Stimulated activated CD8-positive, alpha-beta memory T cell treated with anti-CD3 and anti-CD28 coated beads, Interleukin-7, amount 100 ng/mL, for 4 hours (primary cell): ENCODE data around the gene PTEN.
"Not testable (repeated sequence)": the region's sequence is repeated elsewhere in the genome, so short reads cannot be mapped to it uniquely, and the experiment has no call there.

ENCODE experiments used
- DNase-seq, 2 donors: peaks; one replicate each; pipeline ENCODE4 v3.0.0-alpha.2; 2020; ENCODE audit warnings: low read depth in 2 of 2

The PTEN gene

DNA sequence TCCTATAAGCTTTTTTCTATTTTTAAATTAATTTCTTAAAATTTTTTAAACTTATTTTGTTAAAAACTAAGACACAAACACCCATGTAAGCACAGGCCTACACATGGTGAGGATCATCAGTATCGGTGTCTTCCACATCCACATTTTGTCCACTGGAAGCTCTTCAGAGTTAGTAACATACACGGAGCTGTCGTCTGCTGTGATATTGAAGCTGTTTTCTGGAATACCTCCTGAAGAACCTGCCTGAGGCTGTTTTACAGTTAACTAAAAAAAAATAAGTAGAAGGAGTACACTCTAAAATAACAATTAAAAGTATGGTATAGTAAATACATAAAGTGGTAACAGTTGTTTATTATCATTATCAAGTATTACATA, 17.8 kb upstream of the PTEN start:
- DNase-seq, result no peak

DNA sequence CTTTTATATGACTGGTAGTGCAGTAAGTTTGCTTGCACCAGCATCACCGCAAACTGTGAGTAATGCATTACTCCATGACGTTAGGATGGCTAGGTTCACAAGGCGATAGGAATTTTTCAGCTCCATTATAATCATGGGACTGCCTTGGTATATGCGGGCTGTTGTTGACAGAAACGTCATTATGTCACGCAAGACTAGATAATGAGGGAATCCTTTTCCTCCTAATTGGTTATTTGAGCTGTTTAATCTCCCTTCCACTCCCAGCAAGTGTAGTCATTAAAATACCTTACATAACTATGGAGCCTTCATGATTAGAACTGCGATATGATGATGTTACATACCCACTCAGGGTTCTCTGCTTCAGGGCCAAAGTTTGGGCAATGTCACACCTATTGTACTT, 17.4 kb upstream of the PTEN start:
- no peak for DNase-seq

DNA sequence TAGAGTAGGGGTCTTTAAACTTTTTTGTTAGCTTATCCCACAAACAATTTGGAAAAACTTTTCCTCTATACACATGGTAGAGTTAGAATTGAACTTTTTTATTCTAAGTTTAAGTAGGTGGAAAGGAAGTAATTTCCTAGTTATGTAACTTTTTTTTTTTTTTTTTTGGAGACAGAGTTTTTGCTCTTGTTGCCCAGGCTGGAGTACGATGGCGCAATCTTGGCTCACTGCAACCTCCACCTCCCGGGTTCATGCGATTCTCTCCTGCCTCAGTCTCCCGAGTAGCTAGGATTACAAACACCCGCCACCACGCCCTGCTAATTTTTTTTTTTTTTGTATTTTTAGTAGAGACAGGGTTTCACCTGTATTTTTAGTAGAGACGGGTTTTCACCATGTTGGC, 16.7 kb upstream of the PTEN start:
- not testable (repeated sequence) for DNase-seq

DNA sequence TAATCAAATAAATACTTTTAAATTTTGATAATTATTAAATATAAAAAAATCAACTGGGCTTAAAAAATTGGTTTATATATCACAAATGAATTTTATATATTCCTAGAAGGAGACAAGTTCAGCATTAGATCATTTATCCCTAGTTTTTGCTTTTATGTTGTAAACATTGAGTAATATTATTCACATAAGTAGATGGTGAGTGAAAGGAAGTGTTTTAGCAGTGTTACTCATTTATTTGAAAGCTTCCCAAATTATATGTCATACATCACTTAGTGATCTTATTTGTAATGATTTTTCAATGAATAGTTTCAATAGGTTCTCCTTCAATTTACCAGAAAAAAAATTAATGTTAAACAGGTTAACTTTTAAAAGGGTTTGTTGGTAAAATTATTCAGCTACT, 15.9 kb upstream of the PTEN start:
- DNase-seq, result no peak

DNA sequence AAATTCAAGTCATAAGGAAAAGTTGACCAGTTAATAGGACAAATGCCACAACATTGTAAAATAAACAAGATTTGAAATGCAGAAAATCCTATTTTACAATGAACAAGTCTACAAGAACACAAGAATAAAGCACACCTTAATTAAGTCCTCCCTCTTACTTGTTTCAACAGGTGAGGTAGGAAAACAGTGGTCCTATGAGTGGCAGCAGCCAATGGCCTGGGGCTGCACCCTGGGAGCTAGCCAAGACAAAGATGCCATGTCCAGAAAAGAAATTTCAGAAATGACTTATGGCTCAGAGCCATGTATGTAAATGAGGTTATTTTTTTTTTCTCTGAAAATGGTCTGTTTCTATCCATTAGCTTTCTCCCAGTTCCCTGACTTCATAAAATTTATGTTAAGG, 14.4 kb upstream of the PTEN start:
- no peak for DNase-seq

DNA sequence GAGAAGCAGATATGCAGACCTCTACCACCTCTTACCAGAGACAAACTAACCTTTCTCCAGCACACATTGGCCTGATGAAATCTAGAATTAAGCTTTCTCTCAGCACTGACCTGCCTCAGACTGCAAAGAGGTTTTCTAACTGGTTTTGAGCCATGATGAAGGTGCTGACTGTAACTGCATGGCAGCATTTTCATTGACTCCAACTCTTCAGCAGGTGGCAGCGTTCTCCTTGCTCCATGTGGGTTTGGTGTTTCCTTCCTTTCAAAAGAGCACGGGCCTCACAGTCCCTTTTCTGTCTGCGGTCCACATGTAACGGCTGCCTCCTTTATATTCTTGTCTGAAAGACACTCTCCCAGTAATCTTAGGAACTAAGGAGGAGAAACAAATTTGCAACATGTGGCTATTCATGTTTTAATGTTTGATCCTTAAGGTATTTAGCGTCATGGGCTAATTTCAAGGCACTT, 12.7 kb upstream of the PTEN start:
- peak in 1 of 2 donors; percentile 39 for DNase-seq

DNA sequence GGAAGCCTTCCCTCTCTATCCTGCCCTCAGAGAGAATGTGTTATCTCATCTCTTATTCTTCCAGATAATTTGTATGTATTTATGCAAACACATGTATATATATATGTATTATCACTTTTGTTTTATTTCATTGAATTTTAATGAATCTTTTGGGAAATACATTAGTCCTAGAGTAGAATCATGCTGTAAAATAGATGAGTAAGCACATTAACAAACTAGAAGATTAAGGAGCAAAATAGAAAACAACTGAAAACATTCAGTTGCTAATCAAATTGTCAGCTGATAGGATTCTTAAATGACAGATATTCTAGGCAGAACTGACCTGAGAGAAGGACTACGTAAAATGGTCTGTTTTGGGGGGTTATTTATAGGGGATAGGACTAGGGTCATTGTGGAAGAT, 11.3 kb upstream of the PTEN start:
- no peak for DNase-seq

DNA sequence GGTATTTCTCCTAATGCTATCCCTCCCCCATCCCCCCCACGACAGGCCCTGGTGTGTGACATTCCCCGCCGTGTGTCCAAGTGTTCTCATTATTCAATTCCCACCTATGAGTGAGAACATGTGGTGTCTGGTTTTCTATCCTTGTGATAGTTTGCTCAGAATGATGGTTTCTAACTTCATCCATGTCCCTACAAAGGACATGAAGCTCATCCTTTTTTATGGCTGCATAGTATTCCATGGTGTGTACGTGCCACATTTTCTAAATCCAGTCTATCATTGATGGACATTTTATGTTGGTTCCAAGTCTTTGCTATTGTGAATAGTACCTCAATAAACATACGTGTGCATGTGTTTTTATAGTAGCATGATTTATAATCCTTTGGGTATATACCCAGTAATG, 8.2 kb upstream of the PTEN start:
- DNase-seq, result not testable (repeated sequence)

DNA sequence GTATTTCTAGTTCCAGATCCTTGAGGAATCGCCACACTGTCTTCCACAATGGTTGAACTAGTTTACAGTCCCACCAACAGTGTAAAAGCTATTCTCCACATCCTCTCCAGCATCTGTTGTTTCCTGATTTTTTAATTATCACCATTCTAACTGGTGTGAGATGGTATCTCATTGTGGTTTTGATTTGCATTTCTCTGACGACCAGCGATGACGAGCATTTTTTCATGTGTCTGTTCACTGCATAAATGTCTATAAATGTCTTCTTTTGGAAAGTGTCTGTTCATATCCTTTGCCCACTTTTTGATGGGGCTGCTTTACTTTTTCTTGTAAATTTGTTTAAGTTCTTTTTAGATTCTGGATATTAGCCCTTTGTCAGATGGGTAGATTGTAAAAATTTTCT, 7.8 kb upstream of the PTEN start:
- DNase-seq, result not testable (repeated sequence)

DNA sequence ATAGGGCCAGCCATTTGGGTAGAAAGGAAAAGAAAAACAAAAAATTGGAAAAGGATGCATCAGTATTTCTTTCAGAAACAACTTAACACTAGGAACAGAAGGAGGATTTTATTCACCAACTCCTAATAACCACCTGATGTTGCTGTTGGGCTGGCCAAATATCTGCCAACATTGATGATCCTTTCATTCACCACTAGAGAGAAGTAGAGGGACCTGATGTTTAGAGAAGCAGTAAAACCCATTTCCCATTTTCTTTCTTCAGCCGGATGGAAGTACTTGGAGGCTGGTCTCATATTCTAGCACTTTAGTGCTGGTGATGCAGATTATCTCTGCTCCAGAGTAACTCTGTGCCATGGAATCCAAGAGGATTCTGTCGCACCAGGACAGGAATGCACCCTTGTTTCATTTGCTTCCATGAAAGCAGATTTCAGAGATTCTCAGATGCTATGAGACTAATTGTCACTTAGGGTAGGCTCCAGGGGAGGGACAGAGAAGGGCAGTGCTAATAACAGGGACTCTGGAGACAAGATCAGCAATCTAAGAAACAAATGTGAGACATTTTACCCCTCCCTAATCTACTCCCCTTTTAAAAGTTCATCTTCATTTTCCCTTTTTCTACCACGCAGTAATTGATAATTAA, 3.1 kb upstream of the PTEN start:
- DNase-seq, result no peak

DNA sequence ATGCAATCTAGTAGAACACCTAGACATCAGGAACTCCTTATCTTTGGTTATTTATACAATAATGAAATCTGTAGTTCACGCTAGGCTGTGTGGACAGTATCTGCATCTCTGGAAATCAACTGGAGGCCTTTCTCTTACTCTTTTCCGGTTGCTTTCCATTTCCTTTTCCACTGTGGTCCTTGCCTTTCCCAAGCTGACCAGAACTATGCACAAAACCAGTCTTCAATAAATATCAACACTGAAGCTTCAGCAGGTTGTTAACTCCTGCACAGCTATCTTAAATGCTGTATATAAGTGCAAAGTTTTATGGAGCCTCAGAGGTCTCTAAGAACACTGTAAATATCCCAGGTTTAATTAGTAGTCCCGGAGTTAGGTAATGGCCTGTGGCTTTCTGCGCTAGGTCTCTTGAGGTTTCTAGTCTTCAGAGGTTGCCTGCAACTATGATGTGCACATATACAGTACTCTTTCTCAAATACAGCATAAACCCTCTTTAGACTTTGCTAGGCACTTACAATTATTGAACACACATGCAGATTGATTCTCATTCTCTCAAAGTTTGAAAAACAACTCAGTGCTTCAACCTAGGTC, 2.5 kb upstream of the PTEN start:
- DNase-seq, result no peak

DNA sequence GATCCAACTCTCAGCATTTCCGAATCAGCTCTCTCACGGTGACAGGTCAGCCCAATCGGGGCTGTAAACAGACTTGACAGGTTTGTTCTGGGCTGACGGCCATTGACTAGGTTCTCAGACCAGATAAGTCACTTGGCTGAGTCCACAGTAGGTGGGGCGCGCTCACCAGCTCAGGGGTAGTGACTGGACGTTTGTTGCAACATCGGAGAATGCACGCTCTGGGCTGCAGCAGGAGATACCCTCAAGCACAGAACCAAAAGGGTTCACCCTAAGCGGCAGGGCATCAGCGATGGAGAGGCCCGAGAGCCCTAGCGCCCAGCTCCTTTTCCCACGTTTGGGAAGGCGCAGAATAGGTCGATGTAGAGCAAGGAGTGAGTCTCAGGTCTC, 1.9 kb upstream of the PTEN start:
- DNase-seq, result peak in 1 of 2 donors; percentile 12

DNA sequence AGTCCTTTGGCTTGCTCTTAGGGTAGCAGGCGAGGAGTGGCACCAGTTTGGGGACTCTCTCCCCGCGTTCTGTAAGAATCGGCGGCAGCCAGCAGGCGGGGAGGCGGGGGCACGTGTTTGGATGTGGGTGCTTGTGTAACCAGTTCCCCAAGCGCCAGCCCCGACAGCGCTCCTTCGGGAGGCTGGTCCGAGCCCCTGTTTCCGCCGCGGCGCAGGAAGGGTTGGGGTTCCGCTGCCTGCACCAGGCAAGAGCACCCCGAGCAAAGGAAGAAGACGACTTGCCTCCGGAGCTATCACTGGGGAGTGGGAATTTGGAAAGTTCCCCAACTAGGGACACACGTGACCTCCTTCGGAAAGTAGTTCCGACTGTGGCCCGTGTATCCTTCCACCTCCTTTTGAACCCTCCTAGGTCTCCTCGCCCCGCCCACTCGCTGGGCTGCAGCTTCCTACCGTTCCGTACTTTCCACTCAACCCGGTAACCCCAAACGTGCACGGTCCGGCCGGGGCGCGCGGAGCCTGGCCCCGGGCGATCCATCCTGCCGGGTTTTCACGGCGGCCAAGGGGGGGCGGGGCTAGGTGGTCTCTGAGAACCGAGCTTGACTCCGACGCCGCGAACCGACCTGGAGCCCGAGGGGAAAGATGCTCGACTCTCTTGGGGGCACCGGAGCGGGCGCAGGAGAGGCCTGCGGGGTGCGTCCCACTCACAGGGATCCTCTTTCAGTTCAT, 1.3 kb upstream of the PTEN start:
- DNase-seq, result peak; percentile 90 to 91

DNA sequence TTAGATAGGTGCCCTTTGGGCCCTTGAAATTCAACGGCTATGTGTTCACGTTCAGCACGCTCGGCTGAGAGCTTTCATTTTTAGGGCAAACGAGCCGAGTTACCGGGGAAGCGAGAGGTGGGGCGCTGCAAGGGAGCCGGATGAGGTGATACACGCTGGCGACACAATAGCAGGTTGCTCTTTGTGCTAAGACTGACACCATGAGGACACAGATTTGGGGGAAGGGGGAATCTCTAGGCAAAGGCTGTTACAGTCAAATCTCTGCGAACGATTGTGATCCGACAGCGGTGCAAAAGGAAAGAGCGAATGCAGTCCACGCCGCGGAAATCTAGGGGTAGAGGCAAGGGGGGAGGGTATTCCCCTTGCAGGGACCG, 759 bp upstream of the PTEN start:
- DNase-seq, result peak in 1 of 2 donors; percentile 56

DNA sequence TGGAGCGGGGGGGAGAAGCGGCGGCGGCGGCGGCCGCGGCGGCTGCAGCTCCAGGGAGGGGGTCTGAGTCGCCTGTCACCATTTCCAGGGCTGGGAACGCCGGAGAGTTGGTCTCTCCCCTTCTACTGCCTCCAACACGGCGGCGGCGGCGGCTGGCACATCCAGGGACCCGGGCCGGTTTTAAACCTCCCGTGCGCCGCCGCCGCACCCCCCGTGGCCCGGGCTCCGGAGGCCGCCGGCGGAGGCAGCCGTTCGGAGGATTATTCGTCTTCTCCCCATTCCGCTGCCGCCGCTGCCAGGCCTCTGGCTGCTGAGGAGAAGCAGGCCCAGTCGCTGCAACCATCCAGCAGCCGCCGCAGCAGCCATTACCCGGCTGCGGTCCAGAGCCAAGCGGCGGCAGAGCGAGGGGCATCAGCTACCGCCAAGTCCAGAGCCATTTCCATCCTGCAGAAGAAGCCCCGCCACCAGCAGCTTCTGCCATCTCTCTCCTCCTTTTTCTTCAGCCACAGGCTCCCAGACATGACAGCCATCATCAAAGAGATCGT, 598 bp downstream of the PTEN start:
- not testable (repeated sequence) for DNase-seq

DNA sequence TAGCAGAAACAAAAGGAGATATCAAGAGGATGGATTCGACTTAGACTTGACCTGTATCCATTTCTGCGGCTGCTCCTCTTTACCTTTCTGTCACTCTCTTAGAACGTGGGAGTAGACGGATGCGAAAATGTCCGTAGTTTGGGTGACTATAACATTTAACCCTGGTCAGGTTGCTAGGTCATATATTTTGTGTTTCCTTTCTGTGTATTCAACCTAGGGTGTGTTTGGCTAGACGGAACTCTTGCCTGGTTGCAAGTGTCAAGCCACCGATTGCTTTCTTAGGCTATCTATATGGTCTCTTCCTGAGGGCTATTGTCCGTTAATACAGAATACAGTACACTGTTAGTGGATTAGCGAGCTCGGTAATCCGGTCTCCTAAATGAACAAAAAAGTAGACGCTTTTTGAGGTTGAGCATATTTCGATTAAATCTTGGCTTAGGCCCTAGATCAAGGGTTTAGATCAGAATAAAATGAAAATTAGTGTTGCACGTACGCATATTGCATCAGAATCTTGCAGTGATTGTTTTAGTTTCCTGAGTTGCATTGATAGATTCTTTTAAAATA, 1.2 kb downstream of the PTEN start:
- no peak for DNase-seq

DNA sequence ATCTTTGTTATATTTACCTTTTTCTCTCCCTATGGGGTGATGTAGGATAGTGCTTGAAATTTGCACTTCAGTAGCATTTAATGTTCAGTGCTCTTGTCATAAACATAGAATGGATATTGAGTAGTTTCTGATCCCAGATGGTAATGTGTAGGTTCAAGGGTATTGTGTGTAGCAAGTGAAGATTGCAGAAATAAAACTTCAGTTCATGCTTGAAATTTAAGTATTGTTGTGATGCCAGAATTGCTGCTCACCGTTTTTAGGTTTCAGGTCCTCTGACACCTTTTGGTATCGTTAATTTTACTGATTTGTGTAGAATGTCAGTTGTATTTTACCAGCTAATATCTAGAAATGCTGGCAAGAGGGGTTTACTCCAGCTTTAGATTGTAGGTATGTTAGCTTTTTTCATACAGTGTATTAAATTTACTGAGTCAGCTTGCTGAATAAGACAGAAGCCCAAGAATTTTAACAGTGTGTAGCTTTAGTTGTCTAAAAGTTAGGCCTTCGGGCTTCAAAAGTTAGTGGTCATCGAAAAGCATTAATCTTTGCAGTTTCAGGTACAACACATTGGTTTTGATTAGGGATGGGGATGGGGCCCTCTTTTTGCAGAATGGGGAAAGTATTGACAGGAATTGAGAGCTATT, 1.9 kb downstream of the PTEN start:
- DNase-seq, result no peak

DNA sequence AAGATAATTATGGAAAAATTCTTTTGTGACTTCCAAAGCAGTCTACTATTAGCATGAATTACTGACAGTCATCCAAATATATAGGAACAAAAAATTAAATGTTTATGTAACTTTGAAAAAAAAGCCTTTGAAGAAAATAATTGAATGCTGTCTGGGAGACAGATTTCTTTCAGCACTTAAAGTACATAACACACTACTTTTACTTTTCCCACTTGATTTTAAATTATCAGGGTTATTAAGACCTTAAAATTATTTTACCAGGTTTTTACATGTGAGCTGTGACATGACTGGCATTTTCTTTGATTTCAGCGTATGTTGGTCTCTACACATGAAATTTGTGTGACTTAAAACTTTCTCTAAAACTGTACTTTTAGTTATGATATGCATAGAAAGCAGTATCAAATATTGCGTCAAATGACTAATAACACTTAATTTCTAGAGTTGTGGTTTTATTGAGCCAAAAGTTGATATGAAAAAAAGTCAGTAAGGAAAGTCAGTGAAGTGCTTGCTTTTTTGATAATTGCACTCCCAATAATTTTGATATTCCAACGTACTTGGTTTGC, 3.1 kb downstream of the PTEN start:
- DNase-seq, result no peak

DNA sequence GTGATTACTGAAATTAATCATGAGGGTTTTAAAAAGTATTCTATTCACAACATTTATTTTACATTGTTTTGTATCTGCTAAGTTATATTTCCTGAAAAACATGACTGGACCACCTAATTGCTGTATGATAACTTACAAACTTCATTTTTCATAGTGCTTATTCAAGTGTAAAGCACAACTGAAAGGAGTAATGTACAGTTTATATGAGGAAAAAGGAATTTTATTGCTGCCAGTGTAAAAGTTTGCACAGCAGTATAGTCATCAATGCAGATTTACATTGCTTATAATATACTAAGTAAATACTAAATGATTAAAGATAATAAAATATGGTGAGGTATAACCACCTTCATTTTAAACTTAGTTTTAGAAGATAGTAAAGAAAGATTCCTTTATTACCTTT, 4.0 kb downstream of the PTEN start:
- DNase-seq, result no peak

DNA sequence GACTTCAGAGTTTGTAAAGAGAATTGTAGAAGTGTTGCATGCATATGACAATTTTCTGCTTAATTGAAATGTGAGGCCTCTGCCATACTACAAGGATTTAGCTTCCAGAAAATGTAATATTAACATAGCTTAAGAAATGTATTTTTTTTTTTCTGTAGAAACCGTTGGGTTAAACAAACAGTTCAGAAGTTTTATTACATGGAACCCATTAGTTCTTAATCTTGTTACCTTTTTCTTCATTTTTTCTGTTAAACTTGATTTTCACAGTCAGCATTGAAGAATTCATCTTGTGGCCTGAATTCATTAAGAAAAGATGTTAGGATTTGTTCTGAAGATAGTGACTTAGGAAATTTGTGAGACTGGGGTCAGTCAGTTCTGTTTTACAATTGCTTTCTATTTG, 4.9 kb downstream of the PTEN start:
- no peak for DNase-seq

DNA sequence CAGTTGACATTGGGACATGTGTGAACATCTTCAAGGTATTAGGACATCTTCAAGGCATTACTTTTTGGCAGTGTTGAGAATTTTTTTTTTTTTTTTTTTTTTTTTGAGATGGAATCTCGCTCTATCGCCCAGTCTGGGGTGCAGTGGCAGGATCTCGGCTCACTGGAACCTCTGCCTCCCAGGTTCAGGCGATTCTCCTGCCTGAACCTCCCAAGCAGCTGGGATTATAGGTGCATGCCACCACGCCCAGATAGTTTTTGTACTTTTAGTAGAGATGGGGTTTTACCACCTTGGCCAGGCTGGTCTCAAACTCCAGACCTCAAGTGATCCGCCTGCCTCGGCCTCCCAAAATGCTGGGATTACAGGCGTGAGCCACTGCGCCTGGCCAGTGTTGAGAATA, 5.7 kb downstream of the PTEN start:
- DNase-seq, result not testable (repeated sequence)
